Erythroblast (primary cell): ENCODE data around the gene CCL20.

Source experiments
- GATA1 ChIP-seq: IDR thresholded peaks from 2 replicates; pipeline ENCODE4 v1.6.1; 2011; ENCODE audit warnings: low read depth, mild to moderate bottlenecking, control low read depth, low read length, moderate library complexity
- POLR2A ChIP-seq: IDR thresholded peaks from 2 replicates; pipeline ENCODE4 v1.6.1; 2011; ENCODE audit warnings: mild to moderate bottlenecking, low read length

GRCh38 chr2:227815066-227815465 is 1.4 kb downstream of the CCL20 start:
- no peak for TF ChIP-seq POLR2A
- no peak for TF ChIP-seq GATA1
